ENCODE data around the gene ABCF1.

DNA sequence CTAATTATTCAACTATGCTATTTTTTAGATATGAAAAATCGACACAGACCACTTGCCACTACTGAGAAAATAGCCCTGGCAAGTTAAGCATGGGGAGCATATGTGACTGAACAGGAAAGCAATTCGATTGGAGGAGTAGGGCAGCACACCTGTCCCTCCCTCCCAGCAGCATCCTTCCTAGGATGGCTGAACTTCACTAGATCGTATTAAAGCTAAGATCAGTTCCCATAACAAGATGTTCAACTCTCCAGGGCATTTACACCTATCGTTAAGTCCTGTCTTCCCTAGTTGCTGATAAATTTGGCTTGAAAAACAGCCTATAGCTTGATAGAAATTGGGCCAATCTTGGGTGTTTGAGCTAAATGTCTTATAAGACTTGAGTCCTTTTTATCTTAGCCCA lies 38.8 kb downstream of the ABCF1 start:
- TF ChIP-seq, protein P1, sequence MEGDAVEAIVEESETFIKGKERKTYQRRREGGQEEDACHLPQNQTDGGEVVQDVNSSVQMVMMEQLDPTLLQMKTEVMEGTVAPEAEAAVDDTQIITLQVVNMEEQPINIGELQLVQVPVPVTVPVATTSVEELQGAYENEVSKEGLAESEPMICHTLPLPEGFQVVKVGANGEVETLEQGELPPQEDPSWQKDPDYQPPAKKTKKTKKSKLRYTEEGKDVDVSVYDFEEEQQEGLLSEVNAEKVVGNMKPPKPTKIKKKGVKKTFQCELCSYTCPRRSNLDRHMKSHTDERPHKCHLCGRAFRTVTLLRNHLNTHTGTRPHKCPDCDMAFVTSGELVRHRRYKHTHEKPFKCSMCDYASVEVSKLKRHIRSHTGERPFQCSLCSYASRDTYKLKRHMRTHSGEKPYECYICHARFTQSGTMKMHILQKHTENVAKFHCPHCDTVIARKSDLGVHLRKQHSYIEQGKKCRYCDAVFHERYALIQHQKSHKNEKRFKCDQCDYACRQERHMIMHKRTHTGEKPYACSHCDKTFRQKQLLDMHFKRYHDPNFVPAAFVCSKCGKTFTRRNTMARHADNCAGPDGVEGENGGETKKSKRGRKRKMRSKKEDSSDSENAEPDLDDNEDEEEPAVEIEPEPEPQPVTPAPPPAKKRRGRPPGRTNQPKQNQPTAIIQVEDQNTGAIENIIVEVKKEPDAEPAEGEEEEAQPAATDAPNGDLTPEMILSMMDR (IDR thresholded peaks at IDR 0.05), result no peak
- TF ChIP-seq POLR2AphosphoS5 (IDR thresholded peaks at IDR 0.05), result no peak
